Tibial nerve (tissue), 4 donors: ENCODE data around the gene RAI1. TPM values are rescaled to one million over a fixed set of nuclear protein-coding genes. Genes with fewer than 3 reads are reported as not detected.
A peak's percentile ranks its signal among the peaks of the same experiment; 100 is the strongest.

Source experiments
- DNase-seq, 2 donors: peaks; one replicate each; pipeline ENCODE4 v3.0.0-alpha.2; 2019; ENCODE audit warnings: low spot score in 2 of 2
- H3K27ac ChIP-seq, 4 donors: fragments of 200-600 bp; sonication (generic) in 3 of 4; one replicate each; pipeline ENCODE4 v1.5.1; 2017 to 2019; ENCODE audit warnings: mild to moderate bottlenecking in 1 of 4
- H3K27me3 ChIP-seq, 2 donors: fragments of 200-600 bp; sonication (generic) in 1 of 2; one replicate each; pipeline versions ENCODE4 v1.5.1 to v1.6.0; 2017 to 2019
- H3K36me3 ChIP-seq, 3 donors: fragments of 200-600 bp; sonication (generic); one replicate each; pipeline ENCODE4 v1.5.1; 2018 to 2019
- H3K4me1 ChIP-seq, 4 donors: fragments of 200-600 bp; sonication (generic) in 3 of 4; one replicate each; pipeline ENCODE4 v1.5.1; 2017 to 2019
- H3K4me3 ChIP-seq, 4 donors: fragments of 200-600 bp; sonication (generic) in 3 of 4; one replicate each; pipeline ENCODE4 v1.5.1; 2017 to 2019; ENCODE audit warnings: mild to moderate bottlenecking in 1 of 4, moderate library complexity in 1 of 4
- H3K9me3 ChIP-seq, 4 donors: fragments of 200-600 bp; sonication (generic) in 3 of 4; one replicate each; pipeline ENCODE4 v1.5.1; 2017 to 2019
- CTCF ChIP-seq, 5 experiments: fragments of 200-600 bp in 3 of 5; fragments of 450-650 bp in 2 of 5; sonication (generic) in 3 of 5; IDR thresholded peaks; one replicate each; pipeline ENCODE4 v1.5.1; 2016 to 2019; ENCODE audit warnings: antibody characterized with exemption in 5 of 5, mild to moderate bottlenecking in 3 of 5, moderate library complexity in 2 of 5
- EP300 ChIP-seq, 2 donors: sonication (generic); formaldehyde crosslinking; IDR thresholded peaks; one replicate each; pipeline ENCODE4 v1.6.1; 2017; ENCODE audit warnings: antibody characterized with exemption in 2 of 2, mild to moderate bottlenecking in 1 of 2
- POLR2A ChIP-seq, 2 donors: fragments of 450-650 bp; IDR thresholded peaks; one replicate each; pipeline ENCODE4 v1.6.1; 2017; ENCODE audit warnings: antibody characterized with exemption in 2 of 2, mild to moderate bottlenecking in 2 of 2, moderate library complexity in 2 of 2
- WGBS, 2 donors: methylation state at CpG; one replicate each; pipeline ENCODE4 v1.1.5; 2018; 5-methylcytosine and 5-hydroxymethylcytosine counted together
- total RNA-seq, 4 donors: library from RNA; depleted of rRNA; stranded (reverse); fragments of >200 nt; gene quantifications; one replicate each; pipeline ENCODE4 v1.1.0, GENCODE V29; 2016

The RAI1 gene
- total RNA-seq, 4 donors from 2014 or later, result 32.9 to 52.7 (median 45.9) TPM

- H3K4me3 ChIP-seq, result no peak overlapping the region
- peaks cover 0 to 80% (median 50%) of the 10 kb centered on the region in 4 donors for H3K4me1 ChIP-seq
- DNase-seq, result no peak
- H3K27ac ChIP-seq, result peak overlapping the region; percentile 60 to 83 (median 74)
- TF ChIP-seq EP300 (IDR thresholded peaks at IDR 0.05), result no peak
- TF ChIP-seq CTCF (IDR thresholded peaks at IDR 0.05), result no peak
- TF ChIP-seq POLR2A (IDR thresholded peaks at IDR 0.05), result no peak
- H3K9me3 ChIP-seq, result no peaks in the 10 kb centered on the region
- no peaks in the 10 kb centered on the region for H3K36me3 ChIP-seq
- H3K27me3 ChIP-seq, result no peaks in the 10 kb centered on the region
- 22 to 50% methylated on average over 10 to 11 of the region's 16 CpGs for WGBS, 2 donors
Observed at GRCh38 chr17:17737961-17738894, 57.0 kb downstream of the RAI1 start.

GRCh38 chr17:17738901-17739300, 57.6 kb downstream of the RAI1 start:
- Histone ChIP-seq H3K9me3 (no peaks in the 10 kb centered on the region), H3K36me3 (no peaks in the 10 kb centered on the region), H3K4me3 (no peak overlapping the region), H3K27me3 (no peaks in the 10 kb centered on the region), H3K27ac (peak overlapping the region in 3 of 4 donors; percentile 68 to 83 (median 81)), H3K4me1 (peaks cover 0 to 78% (median 50%) of the 10 kb centered on the region in 4 donors)
- WGBS, 2 donors, result 48 to 54% methylated on average over 8 of the region's 8 CpGs
- DNase-seq, result no peak
- no peak for TF ChIP-seq EP300 (IDR thresholded peaks at IDR 0.05)
- no peak for TF ChIP-seq POLR2A (IDR thresholded peaks at IDR 0.05)
- TF ChIP-seq CTCF (IDR thresholded peaks at IDR 0.05), result no peak

- no peak for DNase-seq
- H3K4me1 ChIP-seq, result peaks cover 0 to 72% (median 50%) of the 10 kb centered on the region in 4 donors
- WGBS, 2 donors, result 19 to 27% methylated on average over 10 of the region's 10 CpGs
- H3K4me3 ChIP-seq, result no peak overlapping the region
- TF ChIP-seq EP300 (IDR thresholded peaks at IDR 0.05) (peak in 1 of 2 donors; percentile 21), POLR2A (IDR thresholded peaks at IDR 0.05) (no peak)
- no peaks in the 10 kb centered on the region for H3K27me3 ChIP-seq
- H3K27ac ChIP-seq, result peak overlapping the region; percentile 7 to 83 (median 74)
- no peaks in the 10 kb centered on the region for H3K36me3 ChIP-seq
- no peaks in the 10 kb centered on the region for H3K9me3 ChIP-seq
Observed at GRCh38 chr17:17739388-17740066, 58.3 kb downstream of the RAI1 start.

GRCh38 chr17:17740615-17741348, 59.5 kb downstream of the RAI1 start:
- WGBS, 2 donors, result 61% methylated on average over 27 of the region's 27 CpGs
- TF ChIP-seq EP300 (IDR thresholded peaks at IDR 0.05) (no peak), POLR2A (IDR thresholded peaks at IDR 0.05) (no peak), CTCF (IDR thresholded peaks at IDR 0.05) (no peak)
- Histone ChIP-seq H3K27me3 (no peaks in the 10 kb centered on the region), H3K27ac (peak overlapping the region; percentile 28 to 83 (median 74)), H3K4me3 (peak overlapping the region in 1 of 4 donors; percentile 0), H3K4me1 (peaks cover 0 to 73% (median 50%) of the 10 kb centered on the region in 4 donors), H3K9me3 (no peaks in the 10 kb centered on the region), H3K36me3 (no peaks in the 10 kb centered on the region)
- DNase-seq, result no peak

- Histone ChIP-seq H3K27ac (peak overlapping the region; percentile 28 to 83 (median 74)), H3K27me3 (no peaks in the 10 kb centered on the region), H3K4me3 (peak overlapping the region in 1 of 4 donors; percentile 0), H3K9me3 (no peaks in the 10 kb centered on the region), H3K4me1 (peaks cover 0 to 74% (median 50%) of the 10 kb centered on the region in 4 donors), H3K36me3 (no peaks in the 10 kb centered on the region)
- TF ChIP-seq EP300 (IDR thresholded peaks at IDR 0.05), result no peak
- peak in 3 of 5 experiments; percentile 13 to 52 (median 35) for TF ChIP-seq CTCF (IDR thresholded peaks at IDR 0.05)
- peak in 1 of 2 donors; percentile 46 for DNase-seq
- WGBS, 2 donors, result 28 to 30% methylated on average over 18 of the region's 18 CpGs
Observed at GRCh38 chr17:17741349-17742023, 60.2 kb downstream of the RAI1 start.
